ENCODE measurements around the gene UNC5C. TPM values are rescaled to one million over a fixed set of nuclear protein-coding genes. Genes with fewer than 3 reads are reported as not detected.

UNC5C gene
- total and polyA plus RNA-seq, 2 of the 8 experiments (the other 6 are each of a cell fraction or from before 2014, with no cell fraction given) = 0.30 to 1.3 TPM

- H3K56ac ChIP-seq (replicated peaks; ENCODE audit: insufficient read length, low read depth, low read length) = no peak overlapping the region
- H3K36me3 ChIP-seq (ENCODE audit: control insufficient read depth in 2 of 4, insufficient read depth in 4 of 4, low read length in 3 of 4) = no peaks in the 10 kb centered on the region
- ChIA-PET CTCF (ENCODE audit: partially characterized antibody) (interaction anchor here (0.6 to 3.3 kb wide), 4 partner anchors 9 to 433 kb away, joined by 3 to 18 read pairs (median 3); no protein-coding TSS in a partner anchor), POLR2A (ENCODE audit: partially characterized antibody) (no interaction called here)
- H2AFZ ChIP-seq (ENCODE audit: low read length) = no peak overlapping the region
- H3K4me2 ChIP-seq (ENCODE audit: insufficient read depth in 1 of 2, low read depth in 2 of 2, low read length in 2 of 2) = no peak overlapping the region
- no peak overlapping the region for H2AK5ac ChIP-seq (ENCODE audit: low read depth, low read length)
- H3K9ac ChIP-seq (replicated peaks in 1 of 4; ENCODE audit: extremely low read depth in 1 of 4, low read depth in 3 of 4, low read length in 3 of 4) = no peak overlapping the region
- 91% methylated on average over 6 of the region's 6 CpGs; no CpG with 5 or more reads in 1 of the 2 experiments for WGBS, 2 experiments (ENCODE audit: extremely low coverage in 1 of 2, insufficient coverage in 1 of 2, insufficient read length in 1 of 2, insufficient replicate concordance in 2 of 2, low coverage in 1 of 2, low lambda C conversion rate in 2 of 2, missing lambda C conversion rate in 1 of 2)
- no peak overlapping the region for H2BK20ac ChIP-seq (ENCODE audit: low read length)
- H3K4me1 ChIP-seq (replicated peaks in 1 of 4; ENCODE audit: control insufficient read depth in 3 of 4, insufficient read depth in 4 of 4, low read length in 3 of 4) = no peaks in the 10 kb centered on the region
- H3K27ac ChIP-seq (ENCODE audit: low read depth, low read length) = no peak overlapping the region
- TF ChIP-seq EP300 (IDR thresholded peaks at IDR 0.05; ENCODE audit: borderline replicate concordance in 1 of 2, low read depth in 2 of 2, low read length in 2 of 2) (no peak), SAP30 (IDR thresholded peaks at IDR 0.05; ENCODE audit: insufficient read depth, insufficient replicate concordance, low read length) (no peak), MAFK (IDR thresholded peaks at IDR 0.05; ENCODE audit: low read depth, low read length) (no peak), JUND (IDR thresholded peaks at IDR 0.05; ENCODE audit: low read length) (no peak)
- FAIRE-seq (no peak), DNase-seq (ENCODE audit: low read depth in 1 of 2, low spot score in 2 of 2) (no peak)
- H4K8ac ChIP-seq (ENCODE audit: extremely low read depth, insufficient read depth, low read length) = no peak overlapping the region
- no peak overlapping the region for H2BK120ac ChIP-seq (replicated peaks; ENCODE audit: low read depth, low read length)
- H2BK15ac ChIP-seq (ENCODE audit: low read length) = no peak overlapping the region
- H4K91ac ChIP-seq (replicated peaks; ENCODE audit: insufficient read length, low read length) = no peak overlapping the region
- H3K79me2 ChIP-seq (ENCODE audit: control insufficient read depth in 1 of 2, insufficient read depth in 2 of 2, low read length in 2 of 2) = no peaks in the 10 kb centered on the region
- no peak overlapping the region for H3K18ac ChIP-seq (ENCODE audit: extremely low read depth, low read length)
- H2BK5ac ChIP-seq (ENCODE audit: low read depth, low read length) = no peak overlapping the region
- no peak overlapping the region for H3K4me3 ChIP-seq (ENCODE audit: extremely low read depth in 1 of 4, insufficient read depth in 2 of 4, low read depth in 3 of 4, low read length in 4 of 4)
- H4K5ac ChIP-seq (ENCODE audit: insufficient read length, low read depth, low read length) = no peak overlapping the region
- H3K14ac ChIP-seq (ENCODE audit: insufficient read length) = no peak overlapping the region
- no peak overlapping the region for H2BK12ac ChIP-seq (ENCODE audit: low read depth, low read length)
- H4K20me1 ChIP-seq (replicated peaks in 1 of 2; ENCODE audit: control insufficient read depth in 1 of 2, insufficient read depth in 2 of 2, low read length in 2 of 2) = no peaks in the 10 kb centered on the region
- H3K4ac ChIP-seq (replicated peaks; ENCODE audit: insufficient read length, low read depth, low read length) = no peak overlapping the region
- H3K23me2 ChIP-seq (ENCODE audit: low read depth, low read length) = no peaks in the 10 kb centered on the region
- H3K79me1 ChIP-seq (ENCODE audit: low read depth, low read length) = no peaks in the 10 kb centered on the region
- no peak overlapping the region for H3K23ac ChIP-seq (ENCODE audit: insufficient read length)
- H3K27me3 ChIP-seq (replicated peaks in 1 of 4; ENCODE audit: control insufficient read depth in 3 of 4, extremely low read depth in 1 of 4, insufficient read depth in 3 of 4, low read length in 3 of 4) = no peaks in the 10 kb centered on the region
- no peaks in the 10 kb centered on the region for H3K9me3 ChIP-seq (ENCODE audit: insufficient read depth in 2 of 2, low read depth in 1 of 2, low read length in 1 of 2)
Measured at GRCh38 chr4:95522682-95523530, 25.9 kb downstream of the UNC5C start.
